ENCODE data around the gene TXNDC16. TPM values are rescaled to one million over a fixed set of nuclear protein-coding genes. Genes with fewer than 3 reads are reported as not detected.

TXNDC16 gene
- total and polyA plus RNA-seq, 2 donors from 2014 or later = 2.6 to 7.3 TPM

- Histone ChIP-seq H3K27ac (ENCODE audit: low read depth in 2 of 2, low read length in 2 of 2) (no peak overlapping the region), H3K4me1 (ENCODE audit: control insufficient read depth in 2 of 3, insufficient read depth in 2 of 3, low read depth in 1 of 3, low read length in 3 of 3) (no peaks in the 10 kb centered on the region), H3K27me3 (ENCODE audit: control insufficient read depth, insufficient read depth, low read length) (no peaks in the 10 kb centered on the region), H3K4me3 (ENCODE audit: low read length in 3 of 3) (no peak overlapping the region), H3K9ac (ENCODE audit: low read length in 3 of 3) (no peak overlapping the region), H3K36me3 (ENCODE audit: control insufficient read depth in 2 of 3, insufficient read depth in 3 of 3, low read length in 3 of 3) (no peaks in the 10 kb centered on the region), H3K9me3 (ENCODE audit: control insufficient read depth in 2 of 3, insufficient read depth in 1 of 3, low read length in 3 of 3) (no peaks in the 10 kb centered on the region)
- no peak for TF ChIP-seq CTCF (IDR thresholded peaks at IDR 0.05; ENCODE audit: borderline replicate concordance, extremely low read depth, insufficient read depth)
- intact Hi-C loops (cut with DNase I) = no loop called here
- no peak for FAIRE-seq
- DNase-seq = no peak
Observed at GRCh38 chr14:52464175-52464574, 88.1 kb downstream of the TXNDC16 start.

GRCh38 chr14:52463375-52463774 is 88.9 kb downstream of the TXNDC16 start:
- Histone ChIP-seq H3K9ac (ENCODE audit: low read length in 3 of 3) (no peak overlapping the region), H3K9me3 (ENCODE audit: control insufficient read depth in 2 of 3, insufficient read depth in 1 of 3, low read length in 3 of 3) (no peaks in the 10 kb centered on the region), H3K27me3 (ENCODE audit: control insufficient read depth, insufficient read depth, low read length) (no peaks in the 10 kb centered on the region), H3K27ac (ENCODE audit: low read depth in 2 of 2, low read length in 2 of 2) (no peak overlapping the region), H3K4me3 (ENCODE audit: low read length in 3 of 3) (no peak overlapping the region), H3K4me1 (ENCODE audit: control insufficient read depth in 2 of 3, insufficient read depth in 2 of 3, low read depth in 1 of 3, low read length in 3 of 3) (no peaks in the 10 kb centered on the region), H3K36me3 (ENCODE audit: control insufficient read depth in 2 of 3, insufficient read depth in 3 of 3, low read length in 3 of 3) (no peaks in the 10 kb centered on the region)
- FAIRE-seq (no peak), DNase-seq (no peak)
- no peak for TF ChIP-seq CTCF (IDR thresholded peaks at IDR 0.05; ENCODE audit: borderline replicate concordance, extremely low read depth, insufficient read depth)
- intact Hi-C loops (cut with DNase I) = no loop called here

GRCh38 chr14:52461721-52462120 is 90.6 kb downstream of the TXNDC16 start:
- intact Hi-C loops (cut with DNase I) = no loop called here
- H3K9me3 ChIP-seq (ENCODE audit: control insufficient read depth in 2 of 3, insufficient read depth in 1 of 3, low read length in 3 of 3) = no peaks in the 10 kb centered on the region
- H3K27ac ChIP-seq (ENCODE audit: low read depth in 2 of 2, low read length in 2 of 2) = no peak overlapping the region
- no peaks in the 10 kb centered on the region for H3K27me3 ChIP-seq (ENCODE audit: control insufficient read depth, insufficient read depth, low read length)
- H3K9ac ChIP-seq (ENCODE audit: low read length in 3 of 3) = no peak overlapping the region
- H3K4me3 ChIP-seq (ENCODE audit: low read length in 3 of 3) = no peak overlapping the region
- no peaks in the 10 kb centered on the region for H3K4me1 ChIP-seq (ENCODE audit: control insufficient read depth in 2 of 3, insufficient read depth in 2 of 3, low read depth in 1 of 3, low read length in 3 of 3)
- H3K36me3 ChIP-seq (ENCODE audit: control insufficient read depth in 2 of 3, insufficient read depth in 3 of 3, low read length in 3 of 3) = no peaks in the 10 kb centered on the region
- FAIRE-seq = no peak
- TF ChIP-seq CTCF (IDR thresholded peaks at IDR 0.05; ENCODE audit: borderline replicate concordance, extremely low read depth, insufficient read depth) = no peak
- no peak for DNase-seq

GRCh38 chr14:52458721-52459085 is 93.6 kb downstream of the TXNDC16 start:
- Histone ChIP-seq H3K27ac (ENCODE audit: low read depth in 2 of 2, low read length in 2 of 2) (no peak overlapping the region), H3K27me3 (ENCODE audit: control insufficient read depth, insufficient read depth, low read length) (no peaks in the 10 kb centered on the region), H3K36me3 (ENCODE audit: control insufficient read depth in 2 of 3, insufficient read depth in 3 of 3, low read length in 3 of 3) (no peaks in the 10 kb centered on the region), H3K4me1 (ENCODE audit: control insufficient read depth in 2 of 3, insufficient read depth in 2 of 3, low read depth in 1 of 3, low read length in 3 of 3) (no peaks in the 10 kb centered on the region), H3K9me3 (ENCODE audit: control insufficient read depth in 2 of 3, insufficient read depth in 1 of 3, low read length in 3 of 3) (no peaks in the 10 kb centered on the region), H3K9ac (ENCODE audit: low read length in 3 of 3) (no peak overlapping the region), H3K4me3 (ENCODE audit: low read length in 3 of 3) (no peak overlapping the region)
- DNase-seq (no peak), FAIRE-seq (no peak)
- intact Hi-C loops (cut with DNase I) = no loop called here
- no peak for TF ChIP-seq CTCF (IDR thresholded peaks at IDR 0.05; ENCODE audit: borderline replicate concordance, extremely low read depth, insufficient read depth)
